Breast epithelium (tissue), 3 donors: ENCODE data around the gene TOP1.

ENCODE experiments used
- POLR2A ChIP-seq: fragments of 450-650 bp; IDR thresholded peaks from one replicate; pipeline ENCODE4 v1.6.1; 2016; ENCODE audit warnings: antibody characterized with exemption, mild to moderate bottlenecking, moderate library complexity
- TF ChIP-seq, protein P1 (sequence below), 3 donors: fragments of 450-650 bp; IDR thresholded peaks; one replicate each; pipeline ENCODE4 v1.5.1; 2016 to 2017; ENCODE audit warnings: antibody characterized with exemption in 3 of 3, mild to moderate bottlenecking in 3 of 3, moderate library complexity in 3 of 3

DNA sequence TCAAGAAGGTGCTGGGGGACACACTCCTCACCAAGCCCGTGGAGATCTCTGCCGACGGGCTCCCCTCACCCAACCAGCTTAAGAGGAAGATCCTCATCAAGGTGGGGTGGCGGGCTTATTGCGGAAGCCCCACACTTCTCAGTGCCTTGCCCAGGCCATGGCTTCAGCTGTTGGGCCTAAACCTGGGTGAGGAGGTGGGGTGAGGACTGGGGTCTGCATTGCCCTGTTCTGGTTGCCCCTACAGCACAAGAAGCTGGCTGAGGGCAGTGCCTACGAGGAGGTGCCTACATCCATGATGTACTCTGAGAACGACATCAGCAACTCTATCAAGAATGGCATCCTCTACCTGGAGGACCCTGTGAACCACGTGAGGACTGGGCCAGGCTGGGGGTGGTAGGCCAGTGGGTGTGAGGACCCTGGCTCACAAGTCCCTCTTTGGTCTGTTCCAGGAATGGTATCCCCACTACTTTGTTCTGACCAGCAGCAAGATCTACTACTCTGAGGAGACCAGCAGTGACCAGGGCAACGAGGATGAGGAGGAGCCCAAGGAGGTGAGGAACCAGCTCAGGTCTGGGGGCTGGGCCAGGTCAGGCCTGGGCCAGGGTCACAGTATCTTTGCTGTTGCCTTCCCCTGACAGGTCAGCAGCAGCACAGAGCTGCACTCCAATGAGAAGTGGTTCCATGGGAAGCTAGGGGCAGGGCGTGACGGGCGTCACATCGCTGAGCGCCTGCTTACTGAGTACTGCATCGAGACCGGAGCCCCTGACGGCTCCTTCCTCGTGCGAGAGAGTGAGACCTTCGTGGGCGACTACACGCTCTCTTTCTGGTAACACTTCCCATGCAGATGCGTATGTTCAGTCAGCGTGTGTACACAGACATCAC, 136.6 kb downstream of the TOP1 start:
- no peak for TF ChIP-seq POLR2A
- TF ChIP-seq, protein P1, sequence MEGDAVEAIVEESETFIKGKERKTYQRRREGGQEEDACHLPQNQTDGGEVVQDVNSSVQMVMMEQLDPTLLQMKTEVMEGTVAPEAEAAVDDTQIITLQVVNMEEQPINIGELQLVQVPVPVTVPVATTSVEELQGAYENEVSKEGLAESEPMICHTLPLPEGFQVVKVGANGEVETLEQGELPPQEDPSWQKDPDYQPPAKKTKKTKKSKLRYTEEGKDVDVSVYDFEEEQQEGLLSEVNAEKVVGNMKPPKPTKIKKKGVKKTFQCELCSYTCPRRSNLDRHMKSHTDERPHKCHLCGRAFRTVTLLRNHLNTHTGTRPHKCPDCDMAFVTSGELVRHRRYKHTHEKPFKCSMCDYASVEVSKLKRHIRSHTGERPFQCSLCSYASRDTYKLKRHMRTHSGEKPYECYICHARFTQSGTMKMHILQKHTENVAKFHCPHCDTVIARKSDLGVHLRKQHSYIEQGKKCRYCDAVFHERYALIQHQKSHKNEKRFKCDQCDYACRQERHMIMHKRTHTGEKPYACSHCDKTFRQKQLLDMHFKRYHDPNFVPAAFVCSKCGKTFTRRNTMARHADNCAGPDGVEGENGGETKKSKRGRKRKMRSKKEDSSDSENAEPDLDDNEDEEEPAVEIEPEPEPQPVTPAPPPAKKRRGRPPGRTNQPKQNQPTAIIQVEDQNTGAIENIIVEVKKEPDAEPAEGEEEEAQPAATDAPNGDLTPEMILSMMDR (IDR thresholded peaks at IDR 0.05): no peak
